ENCODE measurements around the gene ALK. TPM values are rescaled to one million over a fixed set of nuclear protein-coding genes. Genes with fewer than 3 reads are reported as not detected.

Gene ALK
- total RNA-seq, 1 experiment from 2014 or later = 14.7 TPM

DNA sequence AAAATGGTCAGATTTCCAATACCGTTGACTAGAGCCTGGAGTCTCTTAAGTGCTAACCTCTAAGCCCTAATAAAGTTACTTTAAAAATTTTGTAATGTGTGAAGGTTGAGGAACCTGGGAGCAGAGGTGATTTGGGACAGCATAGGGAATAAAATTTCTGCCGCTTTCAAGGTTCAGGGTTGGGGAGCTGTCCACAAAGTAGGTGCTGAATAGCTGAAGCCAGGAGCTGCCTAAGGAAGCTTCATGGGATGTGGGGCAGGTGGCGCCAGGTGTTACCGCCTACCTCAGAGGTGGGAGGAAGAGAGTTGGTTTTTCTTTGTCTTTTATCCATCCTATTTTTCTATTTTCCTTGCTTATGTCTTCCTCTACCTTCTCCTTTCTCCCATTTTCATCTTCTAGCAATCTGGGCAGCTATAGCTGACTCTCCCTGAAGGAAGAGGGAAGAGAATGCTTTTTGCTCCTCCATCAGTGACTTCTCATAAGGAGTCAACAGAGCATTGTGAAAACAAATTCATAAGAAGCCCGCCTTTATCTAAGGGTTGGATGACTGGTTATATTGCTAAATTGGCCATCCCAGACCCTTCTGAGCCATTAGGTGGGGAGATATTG, 627.5 kb downstream of the ALK start:
- no peak for DNase-seq (ENCODE audit: low spot score)
- intact Hi-C loops (cut with micrococcal nuclease; ENCODE audit: unreplicated experiment) = loop anchor here (10.0 kb wide), 1 partner anchor 731 kb away; no protein-coding TSS in a partner anchor

GRCh38 chr2:29290293-29291047, 630.9 kb downstream of the ALK start:
- Histone ChIP-seq H3K4me3 (ENCODE audit: low read depth, low read length, poor library complexity, severe bottlenecking) (no peak overlapping the region), H3K36me3 (ENCODE audit: insufficient read depth, low read length, poor library complexity, severe bottlenecking) (no peaks in the 10 kb centered on the region), H3K4me1 (ENCODE audit: insufficient read depth, low read length, poor library complexity, severe bottlenecking) (no peaks in the 10 kb centered on the region), H3K9me3 (ENCODE audit: low read depth, low read length, poor library complexity, severe bottlenecking) (no peaks in the 10 kb centered on the region), H3K27me3 (replicated peaks; ENCODE audit: insufficient read depth, low read depth, low read length, poor library complexity) (no peaks in the 10 kb centered on the region), H3K27ac (ENCODE audit: low read depth, low read length, poor library complexity, severe bottlenecking) (no peak overlapping the region)
- no TSS peak for BruUV-seq (replicated peaks)
- no peak for DNase-seq (ENCODE audit: low spot score)
- ChIA-PET POLR2A (ENCODE audit: low non-redundant PET) (no interaction called here), CTCF (no interaction called here)
- TF ChIP-seq, protein P1, sequence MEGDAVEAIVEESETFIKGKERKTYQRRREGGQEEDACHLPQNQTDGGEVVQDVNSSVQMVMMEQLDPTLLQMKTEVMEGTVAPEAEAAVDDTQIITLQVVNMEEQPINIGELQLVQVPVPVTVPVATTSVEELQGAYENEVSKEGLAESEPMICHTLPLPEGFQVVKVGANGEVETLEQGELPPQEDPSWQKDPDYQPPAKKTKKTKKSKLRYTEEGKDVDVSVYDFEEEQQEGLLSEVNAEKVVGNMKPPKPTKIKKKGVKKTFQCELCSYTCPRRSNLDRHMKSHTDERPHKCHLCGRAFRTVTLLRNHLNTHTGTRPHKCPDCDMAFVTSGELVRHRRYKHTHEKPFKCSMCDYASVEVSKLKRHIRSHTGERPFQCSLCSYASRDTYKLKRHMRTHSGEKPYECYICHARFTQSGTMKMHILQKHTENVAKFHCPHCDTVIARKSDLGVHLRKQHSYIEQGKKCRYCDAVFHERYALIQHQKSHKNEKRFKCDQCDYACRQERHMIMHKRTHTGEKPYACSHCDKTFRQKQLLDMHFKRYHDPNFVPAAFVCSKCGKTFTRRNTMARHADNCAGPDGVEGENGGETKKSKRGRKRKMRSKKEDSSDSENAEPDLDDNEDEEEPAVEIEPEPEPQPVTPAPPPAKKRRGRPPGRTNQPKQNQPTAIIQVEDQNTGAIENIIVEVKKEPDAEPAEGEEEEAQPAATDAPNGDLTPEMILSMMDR (conservative IDR thresholded peaks at IDR 0.05; ENCODE audit: low read depth, low read length) = no peak
- no peak for TF ChIP-seq EZH2 (IDR thresholded peaks at IDR 0.05; ENCODE audit: borderline replicate concordance, low read depth, low read length, poor library complexity, severe bottlenecking)
- intact Hi-C loops (cut with micrococcal nuclease; ENCODE audit: unreplicated experiment) = loop anchor here (10.0 kb wide), 1 partner anchor 734 kb away; no protein-coding TSS in a partner anchor

More for the DNA sequence above, 627.5 kb downstream of the ALK start:
- TF ChIP-seq, protein P1 (conservative IDR thresholded peaks at IDR 0.05; ENCODE audit: low read depth, low read length) = no peak
- no peak for TF ChIP-seq EZH2 (IDR thresholded peaks at IDR 0.05; ENCODE audit: borderline replicate concordance, low read depth, low read length, poor library complexity, severe bottlenecking)
- H3K4me1 ChIP-seq (ENCODE audit: insufficient read depth, low read length, poor library complexity, severe bottlenecking) = no peaks in the 10 kb centered on the region
- ChIA-PET POLR2A (ENCODE audit: low non-redundant PET) (no interaction called here), CTCF (no interaction called here)
- H3K9me3 ChIP-seq (ENCODE audit: low read depth, low read length, poor library complexity, severe bottlenecking) = no peaks in the 10 kb centered on the region
- no TSS peak for BruUV-seq (replicated peaks)
- no peak overlapping the region for H3K27ac ChIP-seq (ENCODE audit: low read depth, low read length, poor library complexity, severe bottlenecking)
- H3K27me3 ChIP-seq (replicated peaks; ENCODE audit: insufficient read depth, low read depth, low read length, poor library complexity) = no peaks in the 10 kb centered on the region
- no peaks in the 10 kb centered on the region for H3K36me3 ChIP-seq (ENCODE audit: insufficient read depth, low read length, poor library complexity, severe bottlenecking)
- H3K4me3 ChIP-seq (ENCODE audit: low read depth, low read length, poor library complexity, severe bottlenecking) = no peak overlapping the region

DNA sequence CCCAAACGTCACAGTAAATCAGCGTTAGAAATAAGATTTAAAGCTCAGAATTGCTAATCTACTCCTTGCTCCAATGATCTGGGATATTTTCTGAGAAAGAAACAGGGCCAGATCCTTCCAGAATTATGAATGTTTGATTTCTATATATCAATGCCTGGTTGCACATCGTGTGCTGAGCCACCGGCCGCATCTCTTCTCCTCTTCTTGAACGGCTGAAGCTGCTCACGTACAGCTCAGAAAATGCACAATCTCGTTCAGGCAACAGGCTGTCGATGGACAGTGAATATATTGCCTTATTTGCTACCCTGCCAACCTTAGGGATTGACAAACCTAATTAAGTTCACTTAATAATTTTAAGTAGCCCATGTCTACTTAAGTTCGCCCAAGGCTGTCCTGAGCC, 636.7 kb downstream of the ALK start:
- ChIA-PET CTCF (no interaction called here), POLR2A (ENCODE audit: low non-redundant PET) (no interaction called here)
- no peaks in the 10 kb centered on the region for H3K27me3 ChIP-seq (replicated peaks; ENCODE audit: insufficient read depth, low read depth, low read length, poor library complexity)
- H3K4me1 ChIP-seq (ENCODE audit: insufficient read depth, low read length, poor library complexity, severe bottlenecking) = peaks cover 15% of the 10 kb centered on the region
- H3K9me3 ChIP-seq (ENCODE audit: low read depth, low read length, poor library complexity, severe bottlenecking) = no peaks in the 10 kb centered on the region
- no peak overlapping the region for H3K4me3 ChIP-seq (ENCODE audit: low read depth, low read length, poor library complexity, severe bottlenecking)
- no peak for DNase-seq (ENCODE audit: low spot score)
- no peaks in the 10 kb centered on the region for H3K36me3 ChIP-seq (ENCODE audit: insufficient read depth, low read length, poor library complexity, severe bottlenecking)
- no peak overlapping the region for H3K27ac ChIP-seq (ENCODE audit: low read depth, low read length, poor library complexity, severe bottlenecking)
- intact Hi-C loops (cut with micrococcal nuclease; ENCODE audit: unreplicated experiment) = no loop called here
- BruUV-seq (replicated peaks) = no TSS peak
- TF ChIP-seq, protein P1 (conservative IDR thresholded peaks at IDR 0.05; ENCODE audit: low read depth, low read length) = no peak
- no peak for TF ChIP-seq EZH2 (IDR thresholded peaks at IDR 0.05; ENCODE audit: borderline replicate concordance, low read depth, low read length, poor library complexity, severe bottlenecking)

Data from A673 (cell line).